Skin of body (tissue), 2 donors: ENCODE measurements around the gene CCDC92. TPM values are rescaled to one million over a fixed set of nuclear protein-coding genes. Genes with fewer than 3 reads are reported as not detected.

Experiments
- DNase-seq: peaks from one replicate; lab custom pipeline; 2025; lab: John Stamatoyannopoulos, UW
- total RNA-seq: library from RNA; depleted of rRNA; stranded (reverse); fragments of >200 nt; gene quantifications from one replicate; pipeline ENCODE4 v1.2.3, GENCODE V29; 2014

The CCDC92 gene
- total RNA-seq, 1 donor from 2014 or later = 7.8 TPM

GRCh38 chr12:124002021-124002644 lies 29.5 kb upstream of the CCDC92 start:
- DNase-seq = no peak

- no peak for DNase-seq
Observed at GRCh38 chr12:124001343-124001742, 28.7 kb upstream of the CCDC92 start.

- DNase-seq = no peak
Observed at GRCh38 chr12:124000111-124000510, 27.5 kb upstream of the CCDC92 start.

- DNase-seq = no peak
Observed at GRCh38 chr12:123998991-123999359, 26.3 kb upstream of the CCDC92 start.

GRCh38 chr12:123998344-123998990 lies 25.8 kb upstream of the CCDC92 start:
- no peak for DNase-seq

- no peak for DNase-seq
Observed at GRCh38 chr12:123997908-123998307, 25.3 kb upstream of the CCDC92 start.

GRCh38 chr12:123997033-123997822 lies 24.6 kb upstream of the CCDC92 start:
- no peak for DNase-seq

- no peak for DNase-seq
Observed at GRCh38 chr12:123996581-123996980, 23.9 kb upstream of the CCDC92 start.

- no peak for DNase-seq
Observed at GRCh38 chr12:123995023-123995748, 22.6 kb upstream of the CCDC92 start.

GRCh38 chr12:123992118-123992825 lies 19.6 kb upstream of the CCDC92 start:
- DNase-seq = no peak

GRCh38 chr12:123991372-123991951 lies 18.8 kb upstream of the CCDC92 start:
- no peak for DNase-seq

GRCh38 chr12:123990511-123990910 lies 17.9 kb upstream of the CCDC92 start:
- DNase-seq = no peak

- no peak for DNase-seq
Observed at GRCh38 chr12:123989753-123990152, 17.1 kb upstream of the CCDC92 start.

- DNase-seq = no peak
Observed at GRCh38 chr12:123989168-123989567, 16.5 kb upstream of the CCDC92 start.

- no peak for DNase-seq
Observed at GRCh38 chr12:123987022-123987421, 14.4 kb upstream of the CCDC92 start.

GRCh38 chr12:123986374-123986965 lies 13.8 kb upstream of the CCDC92 start:
- DNase-seq = no peak

- DNase-seq = no peak
Observed at GRCh38 chr12:123984903-123985302, 12.3 kb upstream of the CCDC92 start.

- DNase-seq = peak; percentile 2
Observed at GRCh38 chr12:123983822-123984485, 11.3 kb upstream of the CCDC92 start.

- no peak for DNase-seq
Observed at GRCh38 chr12:123982269-123982668, 9.6 kb upstream of the CCDC92 start.

- DNase-seq = no peak
Observed at GRCh38 chr12:123979566-123979965, 6.9 kb upstream of the CCDC92 start.
